Testis (tissue), 2 donors: ENCODE measurements around the gene TBC1D5.

Experiments
- CTCF ChIP-seq, 3 experiments: fragments of 450-650 bp in 2 of 3; fragments of 200-600 bp in 1 of 3; sonication (generic) in 1 of 3; IDR thresholded peaks; one replicate each; pipeline ENCODE4 v1.5.1; 2016 to 2019; ENCODE audit warnings: antibody characterized with exemption in 3 of 3, mild to moderate bottlenecking in 2 of 3, moderate library complexity in 1 of 3
- POLR2A ChIP-seq: fragments of 450-650 bp; IDR thresholded peaks from one replicate; pipeline ENCODE4 v1.6.1; 2017; ENCODE audit warnings: antibody characterized with exemption, mild to moderate bottlenecking, moderate library complexity

GRCh38 chr3:17386432-17386831, 356.0 kb downstream of the TBC1D5 start:
- TF ChIP-seq CTCF (IDR thresholded peaks at IDR 0.05) (no peak), POLR2A (no peak)
